Spinal cord (tissue), 10 donors: Measurements from ENCODE around the gene COG4. TPM values are rescaled to one million over a fixed set of nuclear protein-coding genes. Genes with fewer than 3 reads are reported as not detected.
A peak's percentile ranks its signal among the peaks of the same experiment; 100 is the strongest.
"Not testable (repeated sequence)": the region's sequence is repeated elsewhere in the genome, so short reads cannot be mapped to it uniquely, and the experiment has no call there.

ENCODE experiments used
- DNase-seq, 6 donors: peaks; one replicate each; pipeline versions ENCODE4 v3.0.0 to v3.0.0-alpha.2; 2013 to 2015; ENCODE audit warnings: low spot score in 6 of 6, low read depth in 4 of 6
- H3K27ac ChIP-seq: one replicate; pipeline ENCODE4 v1.5.1; 2013; ENCODE audit warnings: low read depth, low read length, control low read depth
- H3K27me3 ChIP-seq: one replicate; pipeline ENCODE4 v1.6.1; 2013; ENCODE audit warnings: low read length; ENCODE audit not compliant: control insufficient read depth, insufficient read depth
- H3K36me3 ChIP-seq: one replicate; pipeline ENCODE4 v1.6.1; 2013; ENCODE audit warnings: low read length; ENCODE audit not compliant: control insufficient read depth, insufficient read depth
- H3K4me1 ChIP-seq: one replicate; pipeline ENCODE4 v1.6.1; 2013; ENCODE audit warnings: low read length; ENCODE audit not compliant: control insufficient read depth, insufficient read depth
- H3K4me3 ChIP-seq: one replicate; pipeline ENCODE4 v1.5.1; 2013; ENCODE audit warnings: low read depth, low read length, control low read depth
- H3K9me3 ChIP-seq: one replicate; pipeline ENCODE4 v1.6.1; 2013; ENCODE audit warnings: low read length; ENCODE audit not compliant: control insufficient read depth, insufficient read depth
- WGBS: methylation state at CpG from one replicate; pipeline ENCODE4 v1.1.5; 2013; ENCODE audit warnings: missing lambda C conversion rate; ENCODE audit not compliant: insufficient coverage; 5-methylcytosine and 5-hydroxymethylcytosine counted together
- polyA plus RNA-seq, 2 donors: library from polyadenylated mRNA; unstranded; fragments of 120-200 nt; gene quantifications; one replicate each; pipeline ENCODE4 v1.2.1, GENCODE V29; 2013; ENCODE audit not compliant: insufficient read length in 2 of 2
- total RNA-seq, 2 donors: library from RNA; depleted of rRNA in 1 of 2; stranded (reverse); fragments of 120-200 nt in 1 of 2; fragments of >200 nt in 1 of 2; gene quantifications; one replicate each; pipeline versions ENCODE4 v1.2.3 to v1.2.4, GENCODE V29; 2013 to 2014
- donor health status: healthy.

The COG4 gene
- total and polyA plus RNA-seq, 4 donors, result 34.6 to 76.1 (median 69.3) TPM

- H3K27me3 ChIP-seq, result no peaks in the 10 kb centered on the region
- no peak overlapping the region for H3K4me3 ChIP-seq
- WGBS, result 90% methylated on average over 9 of the region's 13 CpGs
- no peak overlapping the region for H3K27ac ChIP-seq
- DNase-seq, result no peak
- H3K4me1 ChIP-seq, result no peaks in the 10 kb centered on the region
- no peaks in the 10 kb centered on the region for H3K9me3 ChIP-seq
- peaks cover 57% of the 10 kb centered on the region for H3K36me3 ChIP-seq
Observed at GRCh38 chr16:70465999-70466804, 57.2 kb downstream of the COG4 start.

- H3K9me3 ChIP-seq, result no peaks in the 10 kb centered on the region
- no peaks in the 10 kb centered on the region for H3K4me1 ChIP-seq
- no peak overlapping the region for H3K4me3 ChIP-seq
- WGBS, result 92% methylated on average over 1 of the region's 2 CpGs
- H3K36me3 ChIP-seq, result peaks cover 36% of the 10 kb centered on the region
- H3K27me3 ChIP-seq, result no peaks in the 10 kb centered on the region
- no peak overlapping the region for H3K27ac ChIP-seq
- DNase-seq, result no peak
Observed at GRCh38 chr16:70463235-70463634, 60.1 kb downstream of the COG4 start.

GRCh38 chr16:70460737-70461261, 62.6 kb downstream of the COG4 start:
- Histone ChIP-seq H3K27me3 (no peaks in the 10 kb centered on the region), H3K9me3 (no peaks in the 10 kb centered on the region), H3K4me3 (no peak overlapping the region), H3K27ac (no peak overlapping the region), H3K36me3 (peaks cover 19% of the 10 kb centered on the region), H3K4me1 (peaks cover 2% of the 10 kb centered on the region)
- no peak for DNase-seq
- 59% methylated on average over 8 of the region's 8 CpGs for WGBS

- no peak for DNase-seq
- WGBS, result no CpG with 5 or more reads among the region's 5 CpGs
- H3K4me1 ChIP-seq, result peaks cover 14% of the 10 kb centered on the region
- peaks cover 3% of the 10 kb centered on the region for H3K36me3 ChIP-seq
- H3K9me3 ChIP-seq, result no peaks in the 10 kb centered on the region
- no peaks in the 10 kb centered on the region for H3K27me3 ChIP-seq
- H3K27ac ChIP-seq, result no peak overlapping the region
- no peak overlapping the region for H3K4me3 ChIP-seq
Observed at GRCh38 chr16:70457446-70458166, 65.7 kb downstream of the COG4 start.

DNA sequence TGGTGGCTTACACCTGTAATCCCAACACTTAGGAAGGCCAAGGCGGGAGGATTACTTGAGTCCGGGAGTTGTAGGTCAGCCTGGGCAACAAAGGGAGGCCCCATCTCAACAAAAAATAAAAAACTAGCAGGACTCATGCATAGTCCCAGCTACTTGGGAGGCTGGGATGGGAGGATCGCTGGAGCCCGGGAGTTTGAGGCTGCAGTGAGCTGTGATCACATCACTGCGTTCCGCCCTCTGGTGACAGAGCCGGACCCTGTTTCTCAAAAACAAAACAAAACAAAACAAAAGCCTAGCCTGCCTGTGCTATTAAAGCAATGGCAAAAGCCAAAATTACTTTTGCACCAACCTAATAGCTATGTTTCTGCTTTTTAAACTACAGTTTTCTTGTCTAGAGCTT, 67.4 kb downstream of the COG4 start:
- no peaks in the 10 kb centered on the region for H3K36me3 ChIP-seq
- H3K27ac ChIP-seq, result no peak overlapping the region
- H3K4me3 ChIP-seq, result no peak overlapping the region
- peaks cover 14% of the 10 kb centered on the region for H3K4me1 ChIP-seq
- no peaks in the 10 kb centered on the region for H3K9me3 ChIP-seq
- no CpG with 5 or more reads among the region's 7 CpGs for WGBS
- DNase-seq, result no peak
- no peaks in the 10 kb centered on the region for H3K27me3 ChIP-seq

GRCh38 chr16:70454222-70455034, 68.9 kb downstream of the COG4 start, which contains the start of gene FCSK:
Gene FCSK (plus strand): TSS chr16:70454595. CDS start chr16:70463191, 8,596 bp downstream.
- Histone ChIP-seq H3K9me3 (no peaks in the 10 kb centered on the region), H3K4me1 (peaks cover 14% of the 10 kb centered on the region), H3K36me3 (no peaks in the 10 kb centered on the region), H3K27me3 (no peaks in the 10 kb centered on the region), H3K4me3 (peak within 1 kb of the TSS; percentile 93), H3K27ac (peak within 1 kb of the TSS; percentile 97)
- WGBS, result under 1% methylated on average over 66 of the region's 67 CpGs
- peak; percentile 59 to 94 (median 72) for DNase-seq

DNA sequence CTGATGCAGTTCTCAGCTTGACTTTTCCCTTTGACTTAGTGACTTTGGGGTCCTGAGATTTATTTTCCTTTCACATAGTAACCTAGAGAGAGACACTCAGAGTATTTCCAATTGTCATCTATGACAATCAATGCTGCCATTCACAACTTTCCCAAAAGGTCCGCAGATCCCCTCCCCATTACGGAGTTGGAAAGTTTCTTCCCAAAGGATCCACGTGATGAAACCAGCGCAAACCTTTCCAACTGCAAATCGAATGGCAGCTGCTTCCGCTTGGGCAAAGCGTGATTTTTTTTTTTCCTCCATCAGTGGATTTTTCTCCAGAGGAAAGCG, 69.5 kb downstream of the COG4 start:
- Histone ChIP-seq H3K4me3 (peak overlapping the region; percentile 93), H3K27ac (peak overlapping the region; percentile 97), H3K36me3 (no peaks in the 10 kb centered on the region), H3K9me3 (no peaks in the 10 kb centered on the region), H3K4me1 (peaks cover 14% of the 10 kb centered on the region), H3K27me3 (no peaks in the 10 kb centered on the region)
- WGBS, result 0% methylated on average over 7 of the region's 8 CpGs
- no peak for DNase-seq

DNA sequence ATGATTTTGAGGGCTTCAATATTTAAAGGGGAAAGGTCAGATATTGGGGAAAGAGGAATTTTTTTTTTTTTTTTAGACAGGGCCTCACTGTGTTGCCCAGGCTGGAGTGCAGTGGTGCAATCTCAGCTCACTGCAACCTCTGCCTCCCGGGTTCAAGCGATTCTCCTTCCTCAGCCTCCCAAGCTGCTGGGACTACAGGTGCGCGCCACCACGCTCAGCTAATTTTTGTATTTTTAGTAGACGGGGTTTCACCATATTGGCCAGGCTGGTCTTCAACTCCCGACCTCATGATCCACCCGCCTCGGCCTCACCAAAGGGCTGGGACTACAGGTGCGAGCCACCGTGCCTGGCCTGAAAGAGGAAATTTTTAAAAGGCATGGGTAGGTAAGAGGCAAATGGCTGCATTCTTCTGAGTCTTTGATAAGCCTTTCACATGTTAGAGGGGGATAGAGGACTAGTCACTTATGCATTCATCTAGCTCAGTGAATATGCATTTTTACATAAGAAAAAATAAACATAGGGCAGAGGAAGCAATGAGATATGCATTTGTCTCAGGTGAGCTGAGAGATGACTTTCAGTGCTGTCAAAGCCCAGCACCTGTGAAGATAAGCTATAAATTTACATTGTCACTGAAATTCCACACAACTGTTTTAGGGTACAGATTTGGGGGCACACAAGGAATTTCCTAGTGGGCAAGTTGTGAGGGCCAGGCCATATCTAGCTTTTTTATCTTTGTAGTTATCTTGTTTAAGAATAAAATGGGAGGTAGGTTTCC, 70.0 kb downstream of the COG4 start:
- Histone ChIP-seq H3K4me1 (peaks cover 14% of the 10 kb centered on the region), H3K27ac (no peak overlapping the region), H3K27me3 (no peaks in the 10 kb centered on the region), H3K36me3 (no peaks in the 10 kb centered on the region), H3K4me3 (peak overlapping the region; percentile 93), H3K9me3 (no peaks in the 10 kb centered on the region)
- no peak for DNase-seq
- 93% methylated on average over 7 of the region's 11 CpGs for WGBS

DNA sequence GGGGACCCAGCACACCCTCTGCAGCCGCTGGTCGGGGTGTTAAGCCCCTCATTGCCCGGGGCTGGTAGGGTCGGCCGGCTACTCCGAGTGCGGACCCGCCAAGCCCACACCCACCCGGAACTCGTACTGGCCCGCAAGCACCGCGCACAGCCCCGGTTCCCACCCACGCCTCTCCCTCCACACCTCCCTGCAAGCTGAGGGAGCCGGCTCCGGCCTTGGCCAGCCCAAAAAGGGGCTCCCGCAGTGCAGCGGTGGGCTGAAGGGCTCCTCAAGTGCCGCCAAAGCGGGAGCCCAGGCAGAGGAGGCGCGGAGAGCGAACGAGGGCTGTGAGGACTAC, 72.4 kb downstream of the COG4 start:
- WGBS, result 22% methylated on average over 19 of the region's 25 CpGs
- H3K27ac ChIP-seq, H3K4me3 ChIP-seq, H3K9me3 ChIP-seq, H3K36me3 ChIP-seq, H3K27me3 ChIP-seq, DNase-seq: not testable (repeated sequence)
- H3K4me1 ChIP-seq, result peaks cover 14% of the 10 kb centered on the region
